PC-9 (cell line): ENCODE results near the gene CLDN19. TPM values are rescaled to one million over a fixed set of nuclear protein-coding genes. Genes with fewer than 3 reads are reported as not detected.
"Not testable (repeated sequence)": the region's sequence is repeated elsewhere in the genome, so short reads cannot be mapped to it uniquely, and the experiment has no call there.

ENCODE experiments used
- BruUV-seq: library from RNA; stranded (reverse); fragments of 400-500 nt; replicated peaks from 2 replicates; lab custom pipeline; 2021; lab: Mats Ljungman, UMichigan
- CTCF ChIA-PET: fragments of 300-600 bp; sonication (Branson Sonifier 250); formaldehyde crosslinking; loops from one replicate; lab custom pipeline; 2022; ENCODE audit warnings: antibody characterized with exemption; lab: Charles Lee
- POLR2A ChIA-PET: fragments of 300-600 bp; sonication (Branson Sonifier 250); formaldehyde crosslinking; loops from one replicate; lab custom pipeline; 2022; ENCODE audit warnings: antibody characterized with exemption; ENCODE audit not compliant: unreplicated experiment; lab: Charles Lee
- DNase-seq, 2 experiments: peaks; one replicate each; pipeline versions ENCODE4 v3.0.0 to v3.0.0-alpha.2; 2015 to 2022; ENCODE audit warnings: mixed read lengths in 1 of 2
- H2AFZ ChIP-seq: fragments of 200-600 bp; sonication (generic); 2 replicates; pipeline ENCODE4 v1.8.1; 2017; ENCODE audit warnings: antibody characterized with exemption
- H3F3A ChIP-seq: fragments of 200-600 bp; sonication (generic); 2 replicates; pipeline ENCODE4 v1.8.1; 2017; ENCODE audit warnings: antibody characterized with exemption, mild to moderate bottlenecking, low read depth; ENCODE audit not compliant: insufficient read depth
- H3K27ac ChIP-seq: fragments of 200-600 bp; sonication (generic); 2 replicates; pipeline ENCODE4 v1.6.1; 2016; ENCODE audit warnings: mixed run types
- H3K27me3 ChIP-seq: fragments of 200-600 bp; sonication (generic); 2 replicates; pipeline ENCODE4 v1.6.1; 2016; ENCODE audit warnings: low read depth, mixed run types; ENCODE audit not compliant: insufficient read depth
- H3K36me3 ChIP-seq: fragments of 200-600 bp; sonication (generic); 2 replicates; pipeline ENCODE4 v1.6.1; 2016; ENCODE audit warnings: low read depth, mixed run types
- H3K4me1 ChIP-seq: fragments of 200-600 bp; sonication (generic); replicated peaks from 2 replicates; pipeline ENCODE4 v1.6.1; 2016; ENCODE audit warnings: mixed run types; ENCODE audit not compliant: insufficient read depth
- H3K4me2 ChIP-seq: fragments of 200-600 bp; sonication (generic); 2 replicates; pipeline ENCODE4 v1.6.1; 2017; ENCODE audit warnings: mixed run types
- H3K4me3 ChIP-seq: fragments of 200-600 bp; sonication (generic); 2 replicates; pipeline ENCODE4 v1.6.1; 2016; ENCODE audit warnings: mixed run types
- H3K79me2 ChIP-seq: fragments of 200-600 bp; sonication (generic); 2 replicates; pipeline ENCODE4 v1.6.1; 2017; ENCODE audit warnings: low read depth, mixed run types
- H3K9me2 ChIP-seq: fragments of 200-600 bp; sonication (generic); 2 replicates; pipeline ENCODE4 v1.8.1; 2017; ENCODE audit warnings: mild to moderate bottlenecking; ENCODE audit not compliant: insufficient read depth
- H3K9me3 ChIP-seq: fragments of 200-600 bp; sonication (generic); 2 replicates; pipeline ENCODE4 v1.8.1; 2016; ENCODE audit warnings: low read depth; ENCODE audit not compliant: insufficient read depth
- H4K20me1 ChIP-seq: fragments of 200-600 bp; sonication (generic); 2 replicates; pipeline ENCODE4 v1.8.1; 2017; ENCODE audit not compliant: insufficient read depth
- EZH2 ChIP-seq: fragments of 200-600 bp; sonication (generic); IDR thresholded peaks from 2 replicates; pipeline ENCODE4 v1.8.0; 2017; ENCODE audit warnings: antibody characterized with exemption, low read depth
- intact Hi-C: fragments of 100-400 bp; cut with micrococcal nuclease; formaldehyde crosslinking; loops from one replicate; pipeline ENCODE4 v1.10.0; 2022; ENCODE audit not compliant: unreplicated experiment
- total RNA-seq: library from RNA; stranded (reverse); gene quantifications from 2 replicates; pipeline ENCODE4 v1.2.3, GENCODE V29; 2021
- TF ChIP-seq, protein P1 (sequence below): fragments of 200-600 bp; sonication (generic); conservative IDR thresholded peaks from 2 replicates; pipeline ENCODE4 v1.6.1; 2017; ENCODE audit warnings: mixed run types, antibody characterized with exemption, mild to moderate bottlenecking, moderate library complexity

Gene CLDN19
- total RNA-seq, 1 experiment from 2014 or later, result not detected

DNA sequence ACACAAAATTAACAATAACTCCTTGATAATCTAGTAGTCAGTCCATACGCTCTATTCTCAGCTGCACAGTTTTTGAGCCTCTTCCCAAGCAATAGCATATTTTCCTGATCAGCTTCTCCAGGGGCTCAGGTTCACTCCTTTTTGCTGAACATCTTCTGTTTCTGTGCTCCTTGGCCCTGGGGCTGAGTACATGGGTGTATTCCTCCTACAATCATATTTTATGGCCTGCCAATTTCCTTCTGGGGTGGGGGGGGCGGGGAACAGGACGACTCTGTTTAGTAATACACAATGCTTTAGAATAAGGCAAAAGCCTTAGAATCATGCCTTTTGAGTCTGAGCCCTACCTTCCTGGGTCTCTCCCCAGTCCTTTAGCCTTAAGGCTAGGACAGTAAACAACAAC, 8.5 kb downstream of the CLDN19 start:
- ChIA-PET CTCF (no interaction called here), POLR2A (no interaction called here)
- BruUV-seq, result no TSS peak
- no peaks in the 10 kb centered on the region for H3K27me3 ChIP-seq
- no peak overlapping the region for H3K4me2 ChIP-seq
- H3K4me3 ChIP-seq, result no peak overlapping the region
- H3K36me3 ChIP-seq, result no peaks in the 10 kb centered on the region
- no peaks in the 10 kb centered on the region for H3K9me3 ChIP-seq
- no peak for TF ChIP-seq EZH2
- TF ChIP-seq, protein P1, sequence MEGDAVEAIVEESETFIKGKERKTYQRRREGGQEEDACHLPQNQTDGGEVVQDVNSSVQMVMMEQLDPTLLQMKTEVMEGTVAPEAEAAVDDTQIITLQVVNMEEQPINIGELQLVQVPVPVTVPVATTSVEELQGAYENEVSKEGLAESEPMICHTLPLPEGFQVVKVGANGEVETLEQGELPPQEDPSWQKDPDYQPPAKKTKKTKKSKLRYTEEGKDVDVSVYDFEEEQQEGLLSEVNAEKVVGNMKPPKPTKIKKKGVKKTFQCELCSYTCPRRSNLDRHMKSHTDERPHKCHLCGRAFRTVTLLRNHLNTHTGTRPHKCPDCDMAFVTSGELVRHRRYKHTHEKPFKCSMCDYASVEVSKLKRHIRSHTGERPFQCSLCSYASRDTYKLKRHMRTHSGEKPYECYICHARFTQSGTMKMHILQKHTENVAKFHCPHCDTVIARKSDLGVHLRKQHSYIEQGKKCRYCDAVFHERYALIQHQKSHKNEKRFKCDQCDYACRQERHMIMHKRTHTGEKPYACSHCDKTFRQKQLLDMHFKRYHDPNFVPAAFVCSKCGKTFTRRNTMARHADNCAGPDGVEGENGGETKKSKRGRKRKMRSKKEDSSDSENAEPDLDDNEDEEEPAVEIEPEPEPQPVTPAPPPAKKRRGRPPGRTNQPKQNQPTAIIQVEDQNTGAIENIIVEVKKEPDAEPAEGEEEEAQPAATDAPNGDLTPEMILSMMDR, result no peak
- no peak overlapping the region for H2AFZ ChIP-seq
- intact Hi-C loops, result no loop called here
- no peak overlapping the region for H3K27ac ChIP-seq
- DNase-seq, result no peak
- H3K4me1 ChIP-seq, result no peaks in the 10 kb centered on the region
- H3K9me2 ChIP-seq, result no peaks in the 10 kb centered on the region
- H3K79me2 ChIP-seq, result no peaks in the 10 kb centered on the region
- H3F3A ChIP-seq, result no peaks in the 10 kb centered on the region
- H4K20me1 ChIP-seq, result no peaks in the 10 kb centered on the region

DNA sequence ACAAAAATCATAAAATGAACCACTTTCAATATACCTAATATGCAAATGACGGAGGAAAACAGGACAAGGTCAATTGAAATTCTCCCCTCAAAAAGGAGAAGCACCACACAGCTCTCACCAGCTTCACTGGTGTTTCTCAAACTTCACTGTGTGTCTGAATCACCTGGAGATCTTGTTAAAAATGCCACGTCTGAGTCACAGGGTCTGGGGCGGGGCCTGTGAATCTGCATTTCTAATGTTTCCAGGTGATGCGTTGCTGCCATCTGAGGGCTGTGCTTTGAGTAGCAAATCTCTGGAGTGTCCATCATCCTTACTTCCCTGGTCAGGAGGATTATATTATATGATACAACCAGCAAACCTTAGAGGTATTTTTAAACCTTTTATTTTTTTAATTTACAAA, 9.0 kb downstream of the CLDN19 start:
- no peaks in the 10 kb centered on the region for H3K36me3 ChIP-seq
- intact Hi-C loops, result no loop called here
- no peaks in the 10 kb centered on the region for H3K9me2 ChIP-seq
- TF ChIP-seq, protein P1, result no peak
- TF ChIP-seq EZH2, result no peak
- CTCF ChIA-PET, result no interaction called here
- no peaks in the 10 kb centered on the region for H3K9me3 ChIP-seq
- H3K79me2 ChIP-seq, result no peaks in the 10 kb centered on the region
- POLR2A ChIA-PET, result interaction anchor here (0.6 kb wide), 1 partner anchor 439 kb away, joined by 3 read pairs; no protein-coding TSS in a partner anchor
- H4K20me1 ChIP-seq, result no peaks in the 10 kb centered on the region
- no peak overlapping the region for H3K27ac ChIP-seq
- no peak for DNase-seq
- no peaks in the 10 kb centered on the region for H3F3A ChIP-seq
- H3K4me1 ChIP-seq, result no peaks in the 10 kb centered on the region
- H2AFZ ChIP-seq, result no peak overlapping the region
- H3K4me3 ChIP-seq, result no peak overlapping the region
- no peak overlapping the region for H3K4me2 ChIP-seq
- no TSS peak for BruUV-seq
- no peaks in the 10 kb centered on the region for H3K27me3 ChIP-seq

DNA sequence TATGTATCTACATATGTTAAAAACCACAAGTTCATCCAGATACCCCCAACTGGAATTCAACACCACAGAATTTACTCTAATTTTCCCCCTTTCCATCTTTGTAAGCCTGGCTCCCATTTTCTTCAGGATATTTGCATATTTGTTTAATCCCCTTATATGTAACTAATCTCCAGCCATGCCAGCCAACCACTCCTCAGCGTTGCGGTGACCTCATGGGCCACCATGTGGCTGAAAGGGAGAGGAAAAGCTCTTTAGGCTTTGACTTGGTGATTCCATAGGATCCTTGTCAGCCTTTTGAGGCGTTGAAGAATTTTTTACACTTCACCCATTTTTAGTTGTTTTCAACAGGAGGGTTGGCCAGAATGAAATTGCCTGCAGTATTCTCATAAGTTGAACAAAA, 10.0 kb downstream of the CLDN19 start:
- Histone ChIP-seq H3K27me3 (no peaks in the 10 kb centered on the region), H3K4me3 (no peak overlapping the region), H3K9me3 (no peaks in the 10 kb centered on the region), H3K27ac (no peak overlapping the region), H3K4me2 (no peak overlapping the region), H2AFZ (no peak overlapping the region), H3K79me2 (no peaks in the 10 kb centered on the region), H3K4me1 (no peaks in the 10 kb centered on the region), H3F3A (no peaks in the 10 kb centered on the region), H3K9me2 (no peaks in the 10 kb centered on the region), H4K20me1 (no peaks in the 10 kb centered on the region), H3K36me3 (no peaks in the 10 kb centered on the region)
- intact Hi-C loops, result no loop called here
- BruUV-seq, result no TSS peak
- no peak for DNase-seq
- no peak for TF ChIP-seq EZH2
- TF ChIP-seq, protein P1, result no peak
- ChIA-PET CTCF (no interaction called here), POLR2A (no interaction called here)

DNA sequence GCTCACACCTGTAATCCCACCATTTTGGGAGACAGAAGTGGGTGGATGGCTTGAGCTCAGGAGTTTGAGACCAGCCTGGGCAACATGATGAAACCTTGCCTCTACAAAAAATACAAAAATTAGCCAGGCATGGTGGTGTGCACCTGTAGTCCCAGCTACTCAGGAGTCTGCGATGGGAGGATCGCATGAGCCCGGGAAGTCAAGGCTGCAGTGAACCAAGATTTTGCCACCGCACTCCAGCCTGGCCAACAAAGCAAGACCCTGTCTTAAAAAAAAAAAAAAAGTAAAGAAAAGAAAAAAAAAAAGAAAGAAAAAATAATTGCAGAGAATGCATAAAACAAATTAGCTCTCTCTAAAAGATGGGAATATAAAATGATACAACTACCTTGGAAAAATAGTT, 14.2 kb downstream of the CLDN19 start:
- H3K79me2 ChIP-seq, H2AFZ ChIP-seq, H3K36me3 ChIP-seq, H3F3A ChIP-seq, BruUV-seq, H3K27me3 ChIP-seq, POLR2A ChIA-PET, DNase-seq, intact Hi-C loops, H3K9me2 ChIP-seq, H3K27ac ChIP-seq, H3K9me3 ChIP-seq, H3K4me3 ChIP-seq, H3K4me2 ChIP-seq, H3K4me1 ChIP-seq, H4K20me1 ChIP-seq: not testable (repeated sequence)
- CTCF ChIA-PET, result interaction anchor here (0.7 kb wide), 2 partner anchors 21 to 68 kb away, joined by 3 read pairs; no protein-coding TSS in a partner anchor
